ENCODE results near the gene TPRG1. TPM values are rescaled to one million over a fixed set of nuclear protein-coding genes. Genes with fewer than 3 reads are reported as not detected.

TPRG1 gene
- total RNA-seq, 3 donors from 2014 or later = 1.4 to 3.2 (median 2.2) TPM

DNA sequence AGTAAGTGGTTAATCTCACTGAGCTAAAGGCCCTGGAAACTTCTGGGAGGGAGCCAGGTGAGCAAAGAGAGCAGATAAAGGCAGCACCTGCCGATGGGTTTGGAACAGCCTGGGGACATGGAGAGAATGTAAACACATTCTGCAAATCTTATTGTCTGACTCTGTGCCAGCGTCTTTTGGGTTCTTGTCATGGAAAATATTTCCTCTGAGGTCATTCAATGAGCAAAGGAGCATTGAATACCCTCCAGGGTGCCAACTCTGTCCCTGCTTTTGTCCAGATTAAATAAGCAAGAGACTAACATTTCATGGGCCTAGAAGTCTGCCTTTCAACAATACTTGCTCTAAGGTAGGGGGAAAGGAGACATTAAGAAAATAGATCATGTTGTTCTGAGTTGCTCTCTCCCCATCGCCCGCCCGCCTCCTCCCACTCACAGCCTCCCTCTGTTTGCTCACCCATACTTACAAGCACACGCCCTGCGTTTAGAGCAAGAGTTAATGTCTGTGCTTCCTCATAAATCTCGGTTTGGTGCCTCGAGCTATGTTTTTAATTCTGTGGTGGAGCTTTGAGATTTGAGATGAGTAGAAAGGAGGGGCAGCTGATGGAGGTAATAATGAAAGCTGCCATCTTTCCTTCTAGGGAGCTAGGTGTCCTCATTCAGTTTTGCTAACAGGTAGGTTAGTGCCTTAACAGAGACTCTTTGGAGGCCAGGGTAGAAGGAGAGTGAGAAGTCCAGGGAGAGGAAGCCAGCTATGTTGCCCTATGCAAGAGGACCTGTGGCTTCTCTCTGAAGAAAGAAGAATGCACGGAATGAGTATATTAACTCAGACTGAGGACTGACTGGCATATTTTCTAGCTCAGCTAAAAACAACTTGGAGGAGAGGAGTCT lies 132.9 kb downstream of the TPRG1 start:
- ATAC-seq (peak; percentile 94), DNase-seq (peak; percentile 73 to 84 (median 83))
- intact Hi-C loops (cut with DNase I, micrococcal nuclease) = no loop called here
- H3K4me1 ChIP-seq (ENCODE audit: low read depth) = peaks cover 2% of the 10 kb centered on the region
- no peaks in the 10 kb centered on the region for H3K9me3 ChIP-seq
- no peak overlapping the region for H3K4me3 ChIP-seq
- TF ChIP-seq, protein P1, sequence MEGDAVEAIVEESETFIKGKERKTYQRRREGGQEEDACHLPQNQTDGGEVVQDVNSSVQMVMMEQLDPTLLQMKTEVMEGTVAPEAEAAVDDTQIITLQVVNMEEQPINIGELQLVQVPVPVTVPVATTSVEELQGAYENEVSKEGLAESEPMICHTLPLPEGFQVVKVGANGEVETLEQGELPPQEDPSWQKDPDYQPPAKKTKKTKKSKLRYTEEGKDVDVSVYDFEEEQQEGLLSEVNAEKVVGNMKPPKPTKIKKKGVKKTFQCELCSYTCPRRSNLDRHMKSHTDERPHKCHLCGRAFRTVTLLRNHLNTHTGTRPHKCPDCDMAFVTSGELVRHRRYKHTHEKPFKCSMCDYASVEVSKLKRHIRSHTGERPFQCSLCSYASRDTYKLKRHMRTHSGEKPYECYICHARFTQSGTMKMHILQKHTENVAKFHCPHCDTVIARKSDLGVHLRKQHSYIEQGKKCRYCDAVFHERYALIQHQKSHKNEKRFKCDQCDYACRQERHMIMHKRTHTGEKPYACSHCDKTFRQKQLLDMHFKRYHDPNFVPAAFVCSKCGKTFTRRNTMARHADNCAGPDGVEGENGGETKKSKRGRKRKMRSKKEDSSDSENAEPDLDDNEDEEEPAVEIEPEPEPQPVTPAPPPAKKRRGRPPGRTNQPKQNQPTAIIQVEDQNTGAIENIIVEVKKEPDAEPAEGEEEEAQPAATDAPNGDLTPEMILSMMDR (IDR thresholded peaks at IDR 0.05) = no peak
- H3K36me3 ChIP-seq (ENCODE audit: low read depth) = no peaks in the 10 kb centered on the region

DNA sequence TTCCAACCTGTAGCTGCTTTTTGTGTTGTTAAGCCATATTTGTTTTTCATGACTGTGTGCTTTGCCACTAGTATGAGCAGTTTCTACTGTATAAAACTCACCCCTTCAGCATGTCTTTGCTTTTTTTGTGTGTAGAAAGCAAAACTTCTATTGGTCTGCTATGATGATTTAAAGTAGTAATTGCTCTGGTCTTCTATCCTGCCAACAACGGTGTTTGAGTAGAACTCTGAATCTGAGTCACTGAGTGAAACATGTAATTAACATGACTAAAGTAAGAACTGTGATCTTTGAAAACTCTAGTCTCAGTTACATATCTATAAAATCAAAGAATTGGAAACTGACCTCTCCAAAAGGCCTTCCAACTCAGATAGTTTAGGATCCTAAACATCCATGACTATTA lies 133.6 kb downstream of the TPRG1 start:
- TF ChIP-seq, protein P1 (IDR thresholded peaks at IDR 0.05) = no peak
- Histone ChIP-seq H3K36me3 (ENCODE audit: low read depth) (no peaks in the 10 kb centered on the region), H3K4me1 (ENCODE audit: low read depth) (peaks cover 2% of the 10 kb centered on the region), H3K9me3 (no peaks in the 10 kb centered on the region), H3K4me3 (no peak overlapping the region)
- ATAC-seq (peak; percentile 24), DNase-seq (no peak)
- intact Hi-C loops (cut with DNase I, micrococcal nuclease) = no loop called here

DNA sequence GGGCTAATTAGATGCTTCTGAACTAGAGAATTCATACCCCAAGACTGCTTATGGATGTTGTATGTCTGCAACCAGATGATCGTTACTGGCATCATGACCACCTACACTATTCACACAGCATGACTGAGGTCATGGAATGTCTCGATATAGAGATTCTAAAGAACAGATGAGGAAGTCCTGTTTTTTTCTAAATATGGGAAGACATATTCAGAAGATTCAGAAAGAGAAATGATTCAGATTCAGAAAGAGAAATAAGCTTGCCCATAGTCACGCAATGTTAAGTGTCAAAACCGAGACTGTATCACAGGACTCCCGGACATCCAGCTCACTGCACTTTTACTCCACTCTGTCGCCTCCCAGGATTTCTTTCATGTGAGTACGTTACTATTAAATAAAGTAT lies 136.2 kb downstream of the TPRG1 start:
- TF ChIP-seq, protein P1 (IDR thresholded peaks at IDR 0.05) = no peak
- intact Hi-C loops (cut with DNase I, micrococcal nuclease) = no loop called here
- Histone ChIP-seq H3K9me3 (no peaks in the 10 kb centered on the region), H3K4me3 (no peak overlapping the region), H3K36me3 (ENCODE audit: low read depth) (no peaks in the 10 kb centered on the region), H3K4me1 (ENCODE audit: low read depth) (peaks cover 2% of the 10 kb centered on the region)
- ATAC-seq (no peak), DNase-seq (no peak)

DNA sequence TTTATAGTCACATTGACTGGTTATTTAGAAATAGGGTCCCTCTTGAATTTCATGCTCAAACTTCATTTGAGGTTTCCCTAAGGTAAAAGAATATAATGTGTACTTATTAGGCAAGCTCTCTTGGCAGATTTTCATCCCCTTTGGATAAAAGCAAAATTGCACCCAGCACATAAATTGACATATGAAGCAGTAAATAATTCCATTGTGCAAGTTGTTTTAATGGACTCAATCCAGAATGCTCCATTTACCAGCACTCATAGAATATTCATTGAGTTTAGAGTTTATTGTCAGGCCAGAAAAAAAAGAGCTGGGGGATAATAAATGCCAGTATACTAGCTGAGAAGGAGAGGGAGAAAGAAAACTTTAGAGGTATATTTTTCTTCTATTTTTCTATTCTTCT lies 136.8 kb downstream of the TPRG1 start:
- intact Hi-C loops (cut with DNase I, micrococcal nuclease) = no loop called here
- H3K36me3 ChIP-seq (ENCODE audit: low read depth) = no peaks in the 10 kb centered on the region

DNA sequence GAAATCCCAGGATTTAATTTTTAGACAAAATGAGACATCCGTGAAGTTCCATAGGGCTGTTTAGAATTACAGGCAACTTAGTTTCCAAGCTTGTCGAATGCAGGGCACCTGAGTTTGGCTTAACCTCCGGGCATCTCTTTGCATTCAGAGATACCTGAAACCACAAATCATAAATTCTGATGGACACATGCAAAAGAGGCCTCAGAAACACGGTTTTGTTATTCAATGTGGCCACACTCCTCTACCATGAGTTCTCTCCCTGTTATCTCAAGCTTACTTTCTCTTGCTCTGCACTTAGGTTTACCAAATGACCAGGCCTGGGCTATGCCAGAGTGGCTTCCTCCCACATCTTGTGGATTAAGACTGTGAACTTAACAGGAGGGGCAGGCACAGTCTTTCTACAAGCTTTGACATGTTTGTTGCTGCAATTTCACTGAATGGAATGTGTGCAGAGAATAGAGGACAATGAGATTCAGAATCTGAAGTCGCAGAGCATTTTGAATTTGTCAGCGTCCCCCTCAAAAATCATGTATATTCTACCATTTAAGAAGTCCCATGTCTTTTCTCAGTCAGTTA lies 137.7 kb downstream of the TPRG1 start:
- TF ChIP-seq, protein P1 (IDR thresholded peaks at IDR 0.05) = no peak
- Histone ChIP-seq H3K4me3 (no peak overlapping the region), H3K9me3 (no peaks in the 10 kb centered on the region), H3K4me1 (ENCODE audit: low read depth) (peaks cover 2% of the 10 kb centered on the region), H3K36me3 (ENCODE audit: low read depth) (no peaks in the 10 kb centered on the region)
- intact Hi-C loops (cut with DNase I, micrococcal nuclease) = no loop called here
- ATAC-seq = no peak
- no peak for DNase-seq

More for the DNA sequence above, 136.8 kb downstream of the TPRG1 start:
- DNase-seq (no peak), ATAC-seq (no peak)
- H3K9me3 ChIP-seq = no peaks in the 10 kb centered on the region
- no peak overlapping the region for H3K4me3 ChIP-seq
- peaks cover 2% of the 10 kb centered on the region for H3K4me1 ChIP-seq (ENCODE audit: low read depth)
- TF ChIP-seq, protein P1 (IDR thresholded peaks at IDR 0.05) = no peak
